GM10847 (cell line): ENCODE data around the gene MLC1.

ENCODE experiments used
- POLR2A ChIP-seq: IDR thresholded peaks from 2 replicates; pipeline ENCODE4 v1.6.1; 2011; ENCODE audit not compliant: insufficient read length; ENCODE audit errors: extremely low read depth

The MLC1 gene

DNA sequence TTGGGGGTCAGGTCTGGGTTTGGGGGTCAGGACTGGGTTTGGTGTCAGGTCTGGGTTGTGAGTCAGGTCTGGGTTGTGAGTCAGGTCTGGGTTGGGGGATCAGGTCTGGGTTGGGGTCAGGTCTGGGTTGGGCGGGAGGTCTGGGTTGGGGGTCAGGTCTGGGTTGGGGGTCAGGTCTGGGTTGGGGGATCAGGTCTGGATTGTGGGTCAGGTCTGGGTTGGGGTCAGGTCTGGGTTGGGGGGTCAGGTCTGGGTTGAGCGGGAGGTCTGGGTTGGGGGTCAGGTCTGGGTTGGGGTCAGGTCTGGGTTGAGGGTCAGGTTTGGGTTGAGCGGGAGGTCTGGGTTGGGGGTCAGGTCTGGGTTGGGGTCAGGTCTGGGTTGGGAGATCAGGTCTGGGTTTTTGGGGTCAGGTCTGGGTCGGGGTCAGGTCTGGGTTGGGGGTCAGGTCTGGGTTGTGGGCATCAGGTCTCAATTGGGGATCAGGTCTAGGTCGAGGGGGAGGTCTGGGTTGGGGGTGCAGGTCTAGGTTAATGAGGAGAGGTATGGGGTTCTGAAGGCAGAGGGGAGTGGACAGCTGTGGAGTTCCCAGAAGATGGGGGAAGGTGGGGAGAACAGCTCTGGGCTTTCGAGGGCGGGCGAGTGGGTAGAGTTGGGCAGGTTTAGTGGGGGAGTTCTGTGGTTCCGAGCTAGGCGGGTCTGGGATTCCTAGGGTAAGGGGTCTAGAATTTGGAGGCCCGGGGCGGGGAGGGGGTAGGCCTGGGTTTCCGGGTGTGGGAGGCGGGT lies 27.8 kb downstream of the MLC1 start:
- no peak for TF ChIP-seq POLR2A

DNA sequence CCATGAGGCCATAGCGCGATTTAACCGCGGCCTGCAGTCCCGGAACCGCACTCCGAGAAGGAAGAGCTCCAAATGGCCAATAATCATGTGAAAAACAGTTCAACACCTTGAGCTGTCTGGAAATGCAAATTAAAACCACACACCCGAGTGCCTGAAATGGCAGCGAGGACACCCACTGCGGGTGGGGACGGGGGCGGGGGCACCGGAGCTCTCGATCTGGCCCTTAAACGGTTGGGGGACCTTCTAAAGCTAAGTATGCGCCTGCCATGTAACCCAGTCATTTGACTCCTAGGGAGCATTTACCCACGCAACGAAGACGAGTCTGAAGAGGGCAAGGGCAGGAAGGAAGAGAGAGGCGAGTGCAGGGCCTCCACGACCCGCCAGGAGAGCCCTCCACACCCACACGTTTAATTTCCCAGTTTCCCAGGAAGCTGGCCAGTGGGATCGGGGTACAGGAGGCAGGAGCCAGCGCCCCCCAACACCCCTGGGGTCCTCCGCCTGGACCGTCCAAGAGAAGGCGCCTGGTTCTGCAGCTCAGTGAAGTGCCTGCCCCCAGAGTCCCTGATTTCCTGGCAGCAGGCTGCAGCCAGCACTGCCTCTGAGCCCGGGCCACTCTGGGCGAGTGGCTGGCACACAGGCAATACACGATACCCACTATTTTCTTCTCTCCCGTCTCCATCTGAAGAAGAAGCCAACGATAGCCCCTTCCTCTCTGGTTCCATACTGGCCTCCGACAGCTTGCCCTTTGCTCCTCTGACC lies 28.8 kb downstream of the MLC1 start:
- no peak for TF ChIP-seq POLR2A

- TF ChIP-seq POLR2A = no peak
Measured at GRCh38 chr22:50053861-50054260, 31.4 kb downstream of the MLC1 start.

GRCh38 chr22:50051930-50052329 lies 33.3 kb downstream of the MLC1 start:
- TF ChIP-seq POLR2A = no peak

DNA sequence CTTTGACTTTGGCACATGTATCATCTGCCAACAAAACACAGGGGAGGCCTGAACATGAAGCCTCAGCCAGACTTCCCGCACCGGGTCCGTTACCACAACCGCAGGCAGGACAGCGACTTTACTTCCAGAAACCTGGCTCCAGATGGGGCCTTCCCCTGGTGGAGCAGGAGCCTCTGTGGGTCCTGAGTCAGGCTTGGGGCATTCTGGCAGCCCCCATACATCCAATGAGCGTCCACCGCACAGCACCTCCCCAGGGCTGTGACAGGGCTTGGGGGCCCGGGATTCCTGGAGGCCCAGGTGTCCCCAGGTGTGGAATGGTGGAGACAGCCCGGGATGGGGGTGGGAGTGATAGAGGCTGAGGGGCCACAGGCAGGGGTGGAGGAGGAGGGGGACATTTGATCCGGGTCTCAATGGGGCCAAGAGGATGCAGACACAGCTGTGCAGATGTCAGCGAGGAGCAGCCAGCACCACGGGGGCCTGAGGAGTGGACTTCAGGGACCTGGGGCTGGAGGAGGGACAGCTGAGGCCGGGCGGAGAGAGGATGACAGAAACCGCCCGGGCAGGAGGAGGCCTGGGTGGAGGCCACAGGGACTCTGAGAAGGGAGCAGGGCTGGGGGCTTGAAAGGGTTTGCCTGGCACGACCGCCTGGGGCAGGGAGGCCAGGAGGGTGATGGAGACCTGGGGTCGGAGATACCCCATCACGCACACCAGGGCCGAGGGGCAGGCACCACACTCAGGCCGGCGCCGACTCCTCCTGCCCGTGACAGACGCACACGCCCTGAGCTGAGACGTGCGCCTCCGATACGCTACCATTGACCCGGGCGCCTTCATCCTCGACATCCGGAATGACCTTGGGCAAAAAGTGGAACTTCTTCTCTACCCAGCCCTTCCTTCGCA lies 35.7 kb downstream of the MLC1 start:
- TF ChIP-seq POLR2A = no peak

GRCh38 chr22:50048836-50049235 lies 36.4 kb downstream of the MLC1 start:
- no peak for TF ChIP-seq POLR2A

- no peak for TF ChIP-seq POLR2A
Measured at GRCh38 chr22:50048061-50048765, 37.0 kb downstream of the MLC1 start.

DNA sequence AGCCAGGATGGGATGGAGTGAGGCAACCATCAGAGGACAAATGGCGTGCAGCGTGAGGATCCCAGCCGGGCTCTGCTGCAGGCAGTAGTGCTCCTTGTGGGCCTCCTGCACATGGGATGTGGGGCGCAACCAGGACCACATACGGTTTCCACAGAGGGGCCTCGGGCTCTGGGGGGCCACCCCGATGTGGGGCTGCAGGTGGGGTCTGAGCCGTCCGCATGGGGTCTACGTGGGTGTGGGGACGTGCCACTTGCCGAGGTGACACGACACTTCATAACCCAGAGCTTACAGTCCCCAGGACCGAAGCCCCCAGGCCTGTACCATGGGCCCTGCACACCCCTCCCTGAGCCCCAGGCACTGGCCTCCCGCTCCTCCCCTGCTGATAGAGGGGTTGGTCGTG lies 37.9 kb downstream of the MLC1 start:
- no peak for TF ChIP-seq POLR2A

DNA sequence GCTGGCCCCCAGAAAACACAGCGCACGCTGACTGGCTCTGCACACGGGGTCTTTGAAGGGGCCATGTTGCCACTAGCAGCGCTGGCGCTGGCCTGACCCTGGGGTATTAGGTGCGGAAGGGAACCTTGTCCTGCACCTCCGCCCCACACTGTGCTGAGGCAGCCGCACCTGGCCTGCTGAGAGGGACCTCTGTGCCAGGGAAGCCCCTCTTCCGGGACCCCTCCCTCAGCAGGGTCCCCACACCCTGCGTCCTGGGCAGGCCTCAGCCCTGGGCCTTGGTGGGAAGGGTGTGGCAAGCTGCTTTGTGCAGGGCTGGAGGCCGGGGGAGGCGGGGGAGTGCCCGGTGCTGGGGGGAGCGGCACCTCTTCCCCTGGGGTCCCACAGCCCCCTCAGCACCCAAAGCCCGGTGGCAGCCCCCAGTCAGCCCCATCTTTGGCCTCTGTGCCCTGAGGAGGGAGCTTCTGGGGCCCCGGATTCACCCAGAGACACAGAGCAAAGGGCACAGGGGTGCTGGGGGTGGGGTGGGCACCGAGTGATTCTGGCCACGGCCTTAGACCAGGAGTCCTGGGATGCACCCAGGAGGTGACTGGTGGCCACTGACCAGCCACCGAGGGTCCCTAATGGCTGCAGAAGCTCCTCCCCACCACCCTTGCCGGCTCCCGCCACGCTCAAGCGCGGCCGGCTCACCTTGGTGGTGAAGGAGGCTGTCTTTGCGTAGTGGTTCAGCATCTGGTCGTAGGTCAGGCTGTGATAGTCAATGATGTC lies 38.6 kb downstream of the MLC1 start:
- TF ChIP-seq POLR2A = no peak

DNA sequence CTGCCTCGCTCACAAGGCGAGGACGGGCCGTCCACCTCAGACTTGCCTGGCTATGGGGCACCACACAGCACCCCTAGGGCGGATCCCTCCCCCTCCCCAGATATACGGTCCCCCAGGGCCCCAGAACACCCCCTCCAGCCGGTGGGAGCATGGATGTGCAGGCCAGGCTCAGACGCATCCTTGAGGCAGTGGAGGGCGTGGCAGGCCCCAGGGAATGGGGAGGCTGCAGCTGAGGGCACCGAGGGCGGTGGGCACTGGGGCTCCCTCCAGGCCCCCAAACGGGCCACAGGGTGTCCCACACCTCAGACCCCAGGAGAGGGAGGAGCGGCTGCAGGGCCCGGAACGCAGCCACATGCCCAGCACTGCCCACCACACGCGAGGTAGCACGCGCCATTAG lies 39.2 kb downstream of the MLC1 start:
- no peak for TF ChIP-seq POLR2A

DNA sequence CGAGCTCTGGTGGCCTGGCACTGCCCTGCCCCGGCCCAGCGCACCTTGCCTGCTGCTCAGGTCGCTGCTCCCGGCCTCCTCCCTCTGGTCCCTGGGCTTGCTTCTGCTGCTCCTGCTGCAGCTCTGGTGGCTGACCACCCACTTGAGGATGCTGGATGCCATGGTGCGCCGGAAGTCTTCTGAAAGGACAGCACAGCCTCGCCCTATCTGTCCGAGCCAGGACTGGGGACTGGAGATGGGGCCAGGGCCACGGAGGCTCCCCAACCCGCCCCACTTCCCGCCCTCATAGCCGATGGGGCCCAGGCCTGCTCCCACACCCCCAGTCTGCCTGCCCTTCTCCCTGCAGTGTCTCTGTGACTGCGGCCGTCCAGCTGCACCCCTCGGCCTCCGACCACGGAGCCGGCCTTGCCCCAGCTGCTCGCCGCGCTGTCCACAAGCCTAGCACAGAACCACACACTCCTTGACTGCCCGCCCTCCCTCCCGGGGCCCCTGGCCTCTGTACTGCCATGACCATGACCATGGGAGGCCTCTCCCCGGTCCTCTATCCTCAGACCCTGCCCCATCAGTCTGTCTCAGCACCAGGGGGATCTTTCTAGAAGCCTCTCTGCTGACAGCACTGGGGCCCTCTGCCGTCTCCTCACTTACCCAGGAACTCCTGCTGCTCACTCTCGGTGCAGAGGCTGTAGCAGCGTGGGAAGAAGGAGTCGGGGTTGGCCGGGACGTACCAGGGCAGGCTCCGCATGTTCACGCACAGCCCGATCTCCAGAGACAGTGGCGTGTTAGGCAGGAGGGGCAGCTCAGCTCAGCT lies 39.8 kb downstream of the MLC1 start:
- no peak for TF ChIP-seq POLR2A

- no peak for TF ChIP-seq POLR2A
Measured at GRCh38 chr22:50044485-50045118, 40.6 kb downstream of the MLC1 start.
